GM12892 (cell line): ENCODE data around the gene MVK.

ENCODE experiments used
- DNase-seq: peaks from one replicate; pipeline ENCODE4 v3.0.0; 2011; ENCODE audit not compliant: insufficient read length
- FAIRE-seq: peaks from 2 replicates; lab custom pipeline; 2011; peaks lifted over from hg19 to GRCh38; lab: Jason Lieb, UNC
- POLR2A ChIP-seq: IDR thresholded peaks from 2 replicates; pipeline ENCODE4 v1.6.1; 2011; ENCODE audit warnings: low read depth, low read length, control low read depth
- POLR2AphosphoS5 ChIP-seq: IDR thresholded peaks from 2 replicates; pipeline ENCODE4 v1.6.1; 2011; ENCODE audit warnings: low read depth, low read length, control low read depth
- TAF1 ChIP-seq: IDR thresholded peaks from 2 replicates; pipeline ENCODE4 v1.6.1; 2011; ENCODE audit warnings: low read depth, mild to moderate bottlenecking, control low read depth, low read length, borderline replicate concordance

MVK gene

DNA sequence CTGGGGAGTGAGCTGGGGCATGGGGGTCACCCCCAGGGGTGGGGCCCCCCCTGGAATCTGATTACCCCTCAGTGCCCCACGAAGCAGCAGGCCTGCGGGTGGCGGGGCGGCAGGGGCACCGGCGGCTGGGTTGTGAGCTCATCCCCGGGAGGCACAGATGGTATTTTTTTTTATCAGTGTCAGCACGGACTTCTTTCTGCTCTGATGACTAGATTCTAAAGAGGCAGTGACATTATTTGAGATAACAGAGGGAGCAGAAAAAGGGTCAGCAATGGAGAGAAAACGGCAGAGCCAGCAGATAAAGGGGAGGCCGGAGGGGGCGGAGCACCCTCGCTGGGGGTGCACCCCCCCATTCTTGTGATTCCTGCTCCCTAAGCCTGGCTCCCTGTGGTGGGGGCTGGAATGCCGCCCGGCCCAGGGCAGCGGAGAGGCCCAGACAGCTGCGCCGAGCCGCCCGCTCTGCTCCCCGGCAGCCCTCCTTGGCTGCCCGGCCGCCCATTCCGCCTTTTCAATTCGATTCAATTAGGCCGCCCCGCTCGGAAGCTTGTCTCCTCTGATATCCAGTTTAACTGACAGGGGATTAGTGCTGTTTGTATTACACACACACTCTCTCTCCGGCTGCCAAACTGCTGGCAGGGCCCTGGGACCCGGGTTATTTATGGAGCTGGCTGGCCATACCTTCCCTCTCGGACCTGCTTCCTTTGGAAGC lies 32.9 kb downstream of the MVK start:
- TF ChIP-seq POLR2A (no peak), POLR2AphosphoS5 (no peak), TAF1 (no peak)
- FAIRE-seq (no peak), DNase-seq (no peak)

DNA sequence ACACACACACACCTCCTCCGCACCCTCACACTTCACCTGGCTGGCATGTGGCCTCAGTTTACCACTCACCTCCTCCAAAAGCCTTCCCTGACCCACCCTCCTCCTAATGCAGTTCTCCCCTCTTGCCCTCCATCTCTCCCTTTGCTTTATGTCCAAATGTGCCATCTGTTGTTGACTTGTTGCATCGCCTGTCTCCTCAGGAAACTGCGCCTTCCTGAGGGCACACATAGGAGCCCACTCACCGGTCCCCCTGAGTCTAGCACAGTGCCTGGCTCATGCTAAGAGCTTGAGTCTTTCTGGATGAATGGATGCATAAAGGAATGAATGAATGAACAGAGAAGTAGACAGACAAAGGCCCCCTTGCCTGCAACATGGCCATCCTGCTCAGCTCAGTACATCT lies 34.0 kb downstream of the MVK start:
- TF ChIP-seq POLR2AphosphoS5 (no peak), POLR2A (no peak), TAF1 (no peak)
- FAIRE-seq (no peak), DNase-seq (no peak)

DNA sequence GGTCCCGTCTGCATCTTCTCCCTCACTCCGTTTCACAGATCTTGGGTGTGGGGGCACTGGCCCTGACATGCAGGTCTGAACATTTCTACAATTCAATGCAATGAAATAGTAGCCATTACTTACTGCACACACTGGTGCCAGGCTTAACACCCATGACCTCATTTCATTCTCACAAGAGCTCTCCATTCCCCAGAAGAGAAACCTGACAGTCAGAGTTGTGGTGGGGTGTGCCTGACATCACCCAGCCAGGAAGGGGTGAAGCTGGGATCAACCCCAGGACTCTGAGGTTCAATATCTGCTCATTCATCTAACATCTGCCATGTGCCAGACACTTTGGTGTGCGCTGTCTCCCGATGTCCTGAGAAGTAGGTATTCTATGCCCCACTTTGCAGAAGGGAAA lies 34.7 kb downstream of the MVK start:
- DNase-seq = no peak
- no peak for FAIRE-seq
- TF ChIP-seq POLR2AphosphoS5 (no peak), TAF1 (no peak), POLR2A (no peak)

DNA sequence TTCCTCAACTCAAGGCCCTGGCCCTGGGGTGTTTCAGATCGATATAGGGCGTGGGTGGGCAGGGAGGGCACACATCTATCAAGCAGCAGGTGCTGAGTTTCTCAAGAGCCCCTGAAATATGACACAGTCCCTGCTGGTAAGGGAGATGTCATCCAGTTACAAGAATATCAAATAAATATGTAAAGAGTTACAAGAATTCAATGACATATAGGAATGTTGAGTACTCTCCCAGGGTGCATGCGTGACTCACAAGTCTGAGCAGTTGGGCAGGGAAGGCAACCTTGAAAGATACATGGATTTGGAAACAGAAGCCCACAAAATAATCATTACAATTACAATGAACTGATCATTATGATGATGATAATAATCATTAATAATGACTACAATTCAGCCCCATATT lies 35.2 kb downstream of the MVK start:
- TF ChIP-seq TAF1 = no peak
- no peak for TF ChIP-seq POLR2A
- no peak for TF ChIP-seq POLR2AphosphoS5
- no peak for FAIRE-seq
- no peak for DNase-seq

DNA sequence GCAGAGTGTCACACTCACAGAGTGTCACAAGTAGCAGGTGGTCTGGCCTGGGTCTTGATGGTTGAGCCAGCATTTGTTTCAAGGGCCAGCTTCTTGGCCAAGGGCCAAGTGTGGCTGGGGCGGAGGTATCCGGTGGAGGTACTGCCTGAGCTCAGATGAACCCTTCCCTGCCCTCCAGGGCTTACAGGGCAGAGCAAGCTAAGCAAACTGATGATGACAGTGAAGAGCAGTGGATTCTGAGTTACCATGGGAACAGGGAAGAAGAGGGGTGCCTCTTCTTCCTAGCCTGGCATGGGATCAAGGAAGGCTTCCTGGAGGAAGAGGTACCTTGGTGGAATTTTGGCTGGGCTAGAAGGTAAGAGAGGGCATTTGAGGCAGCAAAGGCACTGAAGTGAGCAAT lies 35.7 kb downstream of the MVK start:
- TF ChIP-seq TAF1 = no peak
- no peak for TF ChIP-seq POLR2AphosphoS5
- no peak for TF ChIP-seq POLR2A
- FAIRE-seq = no peak
- DNase-seq = no peak

DNA sequence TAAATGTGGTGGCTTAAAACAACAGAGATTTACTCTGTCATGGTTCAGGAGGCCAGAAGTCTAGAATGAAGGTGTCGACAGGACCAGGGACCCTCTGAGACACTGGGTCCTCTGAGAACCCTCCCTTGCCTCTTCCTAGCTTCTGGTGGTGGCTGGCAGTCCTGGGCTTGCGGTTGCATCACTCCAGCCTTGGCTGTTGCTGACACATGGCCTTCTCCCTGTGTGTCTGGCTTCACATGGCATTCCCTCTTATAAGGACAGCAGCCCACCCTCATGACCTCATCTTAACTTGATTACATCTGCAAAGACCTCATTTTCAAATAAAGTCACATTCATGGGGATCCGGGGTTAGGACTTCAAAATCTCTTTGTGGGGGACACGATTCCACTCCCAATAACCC lies 36.9 kb downstream of the MVK start:
- no peak for FAIRE-seq
- no peak for DNase-seq
- no peak for TF ChIP-seq POLR2AphosphoS5
- TF ChIP-seq POLR2A = no peak
- TF ChIP-seq TAF1 = no peak

DNA sequence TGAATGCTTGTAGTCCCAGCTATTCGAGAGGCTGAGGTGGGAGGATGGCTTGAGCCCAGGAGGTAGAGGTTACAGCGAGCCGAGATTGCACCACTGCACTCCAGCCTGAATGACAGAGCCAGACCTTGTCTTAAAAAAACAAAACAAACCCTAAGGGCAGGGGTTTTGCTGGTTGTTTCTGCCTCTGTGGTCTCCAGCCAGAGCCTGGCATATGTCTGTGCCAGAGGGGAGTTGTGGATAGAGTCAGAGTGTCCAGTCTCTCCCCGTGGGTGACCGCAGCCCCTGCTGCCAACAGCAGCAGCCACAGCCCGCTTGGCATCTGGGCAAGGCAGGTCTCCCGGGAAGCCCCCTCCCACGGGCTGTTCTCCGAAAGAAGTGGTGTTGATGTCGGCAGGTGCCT lies 37.6 kb downstream of the MVK start:
- DNase-seq = no peak
- no peak for FAIRE-seq
- TF ChIP-seq POLR2AphosphoS5 (no peak), TAF1 (no peak), POLR2A (no peak)

DNA sequence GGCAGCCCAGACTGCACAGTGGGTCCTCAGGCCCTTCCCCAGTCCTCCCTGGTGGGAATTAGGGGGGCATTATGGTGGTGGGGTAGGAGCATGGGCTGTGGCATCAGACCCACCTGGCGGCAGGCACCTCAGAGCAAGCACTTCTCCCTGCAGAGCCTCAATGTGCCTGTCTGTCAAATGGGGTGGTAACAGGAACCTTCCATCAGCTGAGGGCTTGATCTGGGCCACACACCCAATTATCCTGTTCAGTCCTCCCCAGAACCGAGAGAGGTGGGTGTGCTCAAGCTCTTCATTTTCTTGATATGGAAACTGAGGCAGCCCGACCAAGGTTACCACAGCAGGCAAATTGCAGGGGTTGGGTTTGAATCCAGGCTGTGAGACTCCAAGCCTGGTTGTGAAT lies 38.4 kb downstream of the MVK start:
- DNase-seq = no peak
- no peak for TF ChIP-seq TAF1
- TF ChIP-seq POLR2A = no peak
- TF ChIP-seq POLR2AphosphoS5 = no peak
- FAIRE-seq = no peak

DNA sequence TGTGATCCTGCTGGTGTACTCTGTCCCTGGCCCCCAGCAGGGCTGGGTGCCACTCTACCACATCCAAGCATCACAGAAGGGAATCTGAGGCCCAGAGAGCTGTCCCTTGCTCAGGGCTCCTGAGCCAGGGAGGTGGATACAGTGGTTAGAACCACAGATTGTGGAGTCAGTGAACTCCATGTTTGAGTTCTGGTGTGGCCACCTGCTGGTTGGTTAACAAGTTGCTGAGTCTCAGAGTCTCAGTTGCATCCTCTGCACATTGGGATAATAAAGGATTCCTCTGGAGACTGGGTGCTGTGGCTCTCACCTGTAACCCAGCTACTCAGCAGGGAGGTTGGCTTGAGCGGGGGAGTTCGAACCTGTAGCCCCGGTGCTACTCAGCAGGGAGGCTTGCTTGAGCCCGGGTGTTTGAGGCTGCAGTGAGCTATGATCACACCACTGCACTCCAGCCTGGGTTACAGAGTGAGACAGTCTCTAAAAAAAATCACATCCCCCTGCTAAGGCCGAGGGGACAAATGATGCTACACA lies 39.4 kb downstream of the MVK start:
- TF ChIP-seq POLR2A (no peak), POLR2AphosphoS5 (no peak), TAF1 (no peak)
- DNase-seq (no peak), FAIRE-seq (no peak)

DNA sequence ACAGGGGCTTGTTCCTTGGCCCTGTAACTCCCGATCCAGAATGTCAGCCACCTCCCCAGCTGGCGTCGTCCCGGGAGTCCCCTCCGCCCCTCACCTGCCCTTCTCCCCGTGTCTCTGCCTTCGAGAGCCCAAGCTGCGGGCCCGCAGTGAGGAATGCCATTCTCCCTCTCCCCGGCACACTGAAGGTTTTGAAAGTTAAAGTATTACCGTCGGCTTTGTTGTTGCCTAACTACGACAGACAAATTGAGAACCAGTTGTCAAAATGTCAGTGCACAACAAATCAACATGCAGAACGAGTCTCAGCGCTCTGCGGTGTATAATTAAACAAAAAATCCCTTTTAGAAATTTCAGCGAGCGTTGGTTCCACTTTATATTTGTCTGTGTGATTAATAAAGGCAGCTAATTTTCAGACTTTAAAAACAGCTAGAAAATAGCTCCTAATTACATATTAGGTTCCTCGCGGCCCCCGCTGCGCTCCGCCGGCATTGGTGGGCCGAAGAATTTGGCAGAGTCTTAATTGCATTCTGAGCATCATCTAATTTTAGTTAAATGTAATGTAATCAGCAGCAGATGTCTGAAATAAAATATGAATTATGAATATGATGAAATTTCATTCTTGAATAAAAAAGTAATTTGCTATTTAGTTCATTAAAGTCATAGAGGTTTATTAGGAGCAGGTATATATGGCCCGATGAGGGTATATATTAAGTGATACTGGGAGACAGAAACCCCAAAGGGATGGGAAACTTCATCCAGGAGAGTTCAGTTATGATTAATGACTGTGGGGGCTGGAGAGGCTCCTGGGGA lies 40.3 kb downstream of the MVK start:
- no peak for TF ChIP-seq POLR2A
- no peak for TF ChIP-seq TAF1
- no peak for TF ChIP-seq POLR2AphosphoS5
- DNase-seq (no peak), FAIRE-seq (no peak)

DNA sequence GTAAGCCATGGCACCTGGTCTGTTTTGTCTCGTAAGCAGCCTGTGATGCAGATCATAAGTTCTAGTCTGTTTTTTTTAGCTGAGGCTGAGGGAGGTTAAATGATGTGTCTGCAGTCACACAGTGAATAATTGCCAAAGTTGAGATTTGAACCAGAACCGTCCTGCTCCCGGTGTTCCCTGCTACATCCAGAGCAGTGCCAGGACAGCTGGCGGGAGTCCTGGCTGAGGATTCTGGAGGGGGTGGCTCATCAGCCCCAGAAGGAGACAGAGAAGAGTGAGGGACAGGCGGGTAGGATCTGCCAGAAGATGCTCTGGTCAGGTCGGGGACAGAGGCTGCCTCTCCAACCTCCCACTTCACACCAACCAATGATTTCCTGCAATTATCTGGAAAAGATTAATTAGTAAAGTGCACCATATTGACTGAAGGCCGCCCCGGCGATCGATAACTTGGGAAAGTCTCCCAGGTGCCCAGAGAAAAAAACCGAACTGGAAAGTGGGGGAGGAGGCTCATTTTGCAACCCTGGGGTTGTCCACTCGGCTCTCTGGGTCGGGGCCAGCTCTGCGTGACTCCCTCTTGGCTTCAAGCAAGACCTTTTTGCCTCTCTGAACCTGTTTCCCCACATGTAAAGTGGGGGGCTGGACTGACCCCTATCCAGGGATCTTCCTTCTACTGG lies 42.1 kb downstream of the MVK start:
- DNase-seq = no peak
- TF ChIP-seq TAF1 = no peak
- TF ChIP-seq POLR2AphosphoS5 = no peak
- TF ChIP-seq POLR2A = no peak
- FAIRE-seq = no peak
